ENCODE measurements around the gene METTL2B. TPM values are rescaled to one million over a fixed set of nuclear protein-coding genes. Genes with fewer than 3 reads are reported as not detected.
"Not testable (repeated sequence)": the region's sequence is repeated elsewhere in the genome, so short reads cannot be mapped to it uniquely, and the experiment has no call there.

METTL2B gene
- total RNA-seq, 1 donor from 2014 or later: 22.6 TPM

DNA sequence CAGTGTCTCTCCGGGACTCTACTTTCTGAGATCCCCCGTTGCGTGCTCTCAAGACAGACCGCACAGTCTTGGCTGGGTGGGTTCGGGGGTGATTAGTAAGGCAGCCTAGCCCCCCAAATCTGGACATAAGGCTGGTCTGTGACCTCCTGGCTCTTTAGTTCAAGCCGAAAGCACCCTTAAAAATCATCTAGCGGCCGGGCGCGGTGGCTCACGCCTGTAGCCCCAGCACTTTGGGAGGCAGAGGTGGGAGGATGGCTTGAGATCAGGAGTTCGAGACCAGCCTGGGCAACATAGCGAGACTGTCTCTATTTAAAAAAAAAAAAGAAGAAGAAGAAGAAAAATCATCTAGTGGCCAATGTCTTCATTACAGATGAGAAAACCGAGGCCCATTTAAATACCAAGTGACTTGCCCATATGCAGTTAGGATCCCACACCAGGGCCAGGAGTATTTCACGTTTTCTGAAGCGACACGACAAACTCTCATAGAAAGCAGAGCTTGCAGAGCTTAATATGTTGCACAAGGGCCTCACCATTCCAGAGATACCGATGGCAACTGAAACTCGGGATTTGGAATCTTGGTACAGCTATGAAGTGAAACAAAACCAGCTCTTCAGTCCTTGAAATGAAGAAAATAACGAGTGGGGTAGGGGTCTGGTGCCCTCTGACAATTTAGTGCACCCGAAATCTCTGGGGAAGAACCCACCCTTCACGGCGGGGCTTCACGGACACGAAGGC lies 21.6 kb upstream of the METTL2B start:
- peak in 1 of 2 donors; percentile 15 for DNase-seq (ENCODE audit: low read depth in 2 of 2)

DNA sequence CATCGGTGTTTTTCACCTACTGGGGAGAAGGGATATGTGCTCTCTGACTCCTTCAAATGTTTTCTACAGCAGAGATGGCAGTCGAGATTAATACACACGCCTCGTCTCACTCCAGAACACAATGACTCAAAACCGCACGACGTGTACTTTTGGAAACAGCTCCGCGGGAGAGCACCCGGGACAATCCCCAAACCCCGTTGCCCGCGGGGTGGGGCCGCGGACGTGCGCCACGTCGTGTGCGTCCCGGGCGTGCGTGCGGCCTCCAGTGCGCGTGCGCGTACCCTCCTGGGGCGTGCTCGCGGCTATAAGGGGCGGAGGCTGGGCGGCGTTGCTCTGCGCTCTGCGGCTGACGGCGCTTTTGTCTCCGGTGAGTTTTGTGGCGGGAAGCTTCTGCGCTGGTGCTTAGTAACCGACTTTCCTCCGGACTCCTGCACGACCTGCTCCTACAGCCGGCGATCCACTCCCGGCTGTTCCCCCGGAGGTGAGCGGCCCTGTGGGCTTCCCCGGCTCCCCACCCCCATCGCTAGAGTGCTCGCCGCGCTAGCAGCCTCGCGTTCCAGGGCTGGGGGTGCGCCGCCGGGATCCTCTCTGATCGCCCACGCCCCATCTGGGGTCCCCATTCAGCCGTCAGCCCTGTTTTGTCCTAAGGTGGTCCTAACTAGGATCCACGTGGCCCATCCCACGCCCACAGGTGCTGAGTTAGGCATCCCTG lies 20.8 kb upstream of the METTL2B start, which contains the start of gene HILPDA:
Gene HILPDA, plus strand, starts transcription at position 336 of the 712 bp plus-strand sequence. CDS start 1,391 bp downstream, outside the sequence.
- peak; percentile 56 to 89 for DNase-seq (ENCODE audit: low read depth in 2 of 2)

GRCh38 chr7:128456255-128456725 lies 20.3 kb upstream of the METTL2B start:
- DNase-seq (ENCODE audit: low read depth in 2 of 2): no peak

DNA sequence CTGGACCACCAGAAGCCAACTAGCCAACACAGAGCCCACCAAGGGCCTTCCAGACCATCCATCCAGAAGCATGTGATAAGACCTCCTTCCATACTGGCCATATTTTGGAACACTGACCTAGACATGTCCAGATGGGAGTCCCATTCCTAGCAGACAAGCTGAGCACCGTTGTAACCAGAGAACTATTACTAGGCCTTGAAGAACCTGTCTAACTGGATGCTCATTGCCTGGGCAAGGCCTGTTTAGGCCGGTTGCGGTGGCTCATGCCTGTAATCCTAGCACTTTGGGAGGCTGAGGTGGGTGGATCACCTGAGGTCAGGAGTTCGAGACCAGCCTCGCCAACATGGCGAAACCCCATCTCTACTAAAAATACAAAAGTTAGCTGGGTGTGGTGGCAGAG lies 19.2 kb upstream of the METTL2B start:
- not testable (repeated sequence) for DNase-seq (ENCODE audit: low read depth in 2 of 2)

DNA sequence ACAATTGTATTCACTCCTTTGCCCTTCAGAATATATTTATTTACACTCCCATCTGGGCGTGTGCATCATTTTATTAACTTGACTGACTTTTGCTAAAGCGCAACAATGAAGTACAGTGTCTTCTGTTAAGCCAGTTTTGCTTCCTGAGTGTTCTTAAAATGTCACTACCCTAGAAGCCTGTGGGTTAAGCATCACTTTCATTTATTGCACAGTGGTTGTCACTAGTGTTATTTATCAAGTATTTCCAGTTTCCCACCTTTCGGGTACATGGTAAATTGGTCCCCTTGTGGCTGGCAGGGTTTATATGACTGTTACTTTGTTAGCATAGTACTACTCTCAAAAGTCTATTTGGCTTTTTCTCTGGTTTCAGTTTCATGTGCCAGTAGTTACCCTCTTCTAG lies 17.6 kb upstream of the METTL2B start:
- DNase-seq (ENCODE audit: low read depth in 2 of 2): no peak

DNA sequence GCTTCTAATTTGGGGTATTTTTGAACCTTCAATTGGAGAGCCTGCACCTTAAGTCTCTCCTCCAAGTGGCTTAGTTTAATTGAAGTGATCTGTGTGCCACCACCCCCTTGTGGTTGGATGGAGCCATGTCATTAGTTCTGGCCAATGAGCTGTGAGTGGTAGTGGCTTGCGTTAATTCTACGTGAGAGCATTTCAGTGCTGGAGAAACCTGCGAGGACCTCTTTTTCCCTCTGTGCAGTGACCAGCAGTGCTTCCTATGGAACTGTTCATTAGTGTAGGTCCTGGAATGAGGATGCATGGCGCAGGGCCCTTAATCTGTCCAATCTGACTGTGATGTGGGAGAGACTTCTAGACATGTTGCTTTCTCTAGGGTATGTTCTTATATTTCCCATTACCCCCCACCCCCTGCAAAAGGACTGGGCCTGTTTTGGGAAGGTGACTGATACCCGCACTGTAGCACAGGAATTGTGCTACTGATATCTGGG lies 17.1 kb upstream of the METTL2B start:
- peak in 1 of 2 donors; percentile 79 for DNase-seq (ENCODE audit: low read depth in 2 of 2)

DNA sequence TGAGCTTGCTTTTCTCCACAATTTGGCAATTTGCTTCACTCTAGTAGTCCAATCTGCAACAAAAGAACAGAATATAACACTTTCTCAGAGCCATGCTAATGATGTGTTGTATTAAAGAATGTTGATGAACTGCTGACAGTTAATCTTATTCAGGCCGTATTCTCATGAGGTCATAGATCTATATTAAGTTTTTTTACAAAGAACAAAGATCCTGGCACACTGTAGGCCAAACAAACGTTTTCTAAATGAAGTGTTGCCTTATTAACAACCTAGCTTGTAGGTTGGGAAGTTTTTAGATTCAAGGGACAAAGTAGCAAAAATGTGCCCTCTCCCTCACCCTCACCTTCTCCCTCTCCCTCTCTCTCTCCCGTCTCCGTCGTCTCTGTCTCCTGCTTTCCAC lies 14.1 kb upstream of the METTL2B start:
- DNase-seq (ENCODE audit: low read depth in 2 of 2): no peak

DNA sequence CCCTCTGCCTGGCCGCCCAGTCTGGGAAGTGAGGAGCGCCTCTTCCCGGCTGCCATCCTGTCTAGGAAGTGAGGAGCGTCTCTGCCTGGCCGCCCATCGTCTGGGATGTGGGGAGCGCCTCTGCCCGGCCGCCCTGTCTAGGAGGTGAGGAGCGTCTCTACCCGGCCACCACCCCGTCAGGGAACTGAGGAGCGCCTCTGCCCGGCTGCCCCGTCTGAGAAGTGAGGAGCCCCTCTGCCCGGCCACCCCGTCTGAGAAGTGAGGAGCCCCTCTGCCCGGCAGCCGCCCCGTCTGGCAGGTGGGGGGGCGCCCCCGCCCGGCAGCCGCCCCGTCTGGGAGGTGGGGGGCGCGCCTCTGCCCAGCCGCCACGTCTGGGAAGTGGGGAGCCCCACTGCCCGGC lies 13.2 kb upstream of the METTL2B start:
- not testable (repeated sequence) for DNase-seq (ENCODE audit: low read depth in 2 of 2)

- not testable (repeated sequence) for DNase-seq (ENCODE audit: low read depth in 2 of 2)
Measured at GRCh38 chr7:128463933-128464332, 12.6 kb upstream of the METTL2B start.

- DNase-seq (ENCODE audit: low read depth in 2 of 2): not testable (repeated sequence)
Measured at GRCh38 chr7:128466871-128467270, 9.7 kb upstream of the METTL2B start.

DNA sequence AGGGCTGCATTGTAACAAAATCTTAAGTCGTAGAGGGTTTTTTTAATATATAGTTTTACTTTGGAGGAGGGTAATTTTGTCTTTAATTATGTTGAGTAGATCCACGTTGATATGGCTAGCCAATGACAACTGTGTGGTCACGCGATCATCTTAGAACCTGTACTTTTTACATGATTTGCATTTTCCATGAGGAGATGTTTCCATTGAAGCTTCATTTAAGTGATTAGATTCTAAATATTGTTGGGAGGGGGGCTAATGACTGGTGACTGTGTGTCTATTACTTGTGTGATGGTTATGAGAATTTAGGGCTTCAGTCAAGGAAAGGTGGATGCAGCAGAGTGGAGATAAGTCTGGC lies 765 bp downstream of the METTL2B start:
- peak in 1 of 2 donors; percentile 21 for DNase-seq (ENCODE audit: low read depth in 2 of 2)

DNA sequence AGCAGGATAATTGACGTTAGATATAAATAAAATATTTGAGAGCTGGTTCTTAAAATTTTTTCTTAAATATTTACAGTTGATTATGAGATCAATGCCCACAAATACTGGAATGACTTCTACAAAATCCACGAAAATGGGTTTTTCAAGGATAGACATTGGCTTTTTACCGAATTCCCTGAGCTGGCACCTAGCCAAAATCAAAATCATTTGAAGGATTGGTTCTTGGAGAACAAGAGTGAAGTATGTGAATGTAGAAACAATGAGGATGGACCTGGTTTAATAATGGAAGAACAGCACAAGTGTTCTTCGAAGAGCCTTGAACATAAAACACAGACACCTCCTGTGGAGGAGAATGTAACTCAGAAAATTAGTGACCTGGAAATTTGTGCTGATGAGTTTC lies 2.5 kb downstream of the METTL2B start:
- not testable (repeated sequence) for DNase-seq (ENCODE audit: low read depth in 2 of 2)

- not testable (repeated sequence) for DNase-seq (ENCODE audit: low read depth in 2 of 2)
Measured at GRCh38 chr7:128488134-128488533, 11.6 kb downstream of the METTL2B start.

DNA sequence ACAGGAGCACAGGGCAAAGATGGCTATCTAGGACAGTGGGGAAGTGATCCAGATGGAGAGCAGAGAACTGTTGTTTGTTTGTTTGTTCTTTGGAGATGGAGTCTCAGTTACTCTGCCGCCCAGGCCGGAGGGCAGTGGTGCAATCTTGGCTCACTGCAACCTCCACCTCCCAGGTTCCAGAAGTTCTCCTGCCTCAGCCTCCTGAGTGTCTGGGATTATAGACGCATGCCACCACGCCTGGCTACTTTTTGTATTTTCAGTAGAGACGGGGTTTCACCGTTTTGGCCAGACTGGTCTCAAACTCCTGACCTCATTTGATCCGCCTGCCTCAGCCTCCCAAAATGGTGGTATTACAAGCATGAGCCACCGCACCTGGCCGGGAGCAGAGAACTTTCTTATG lies 20.9 kb downstream of the METTL2B start:
- DNase-seq (ENCODE audit: low read depth in 2 of 2): no peak

- not testable (repeated sequence) for DNase-seq (ENCODE audit: low read depth in 2 of 2)
Measured at GRCh38 chr7:128505416-128505815, 28.9 kb downstream of the METTL2B start.

DNA sequence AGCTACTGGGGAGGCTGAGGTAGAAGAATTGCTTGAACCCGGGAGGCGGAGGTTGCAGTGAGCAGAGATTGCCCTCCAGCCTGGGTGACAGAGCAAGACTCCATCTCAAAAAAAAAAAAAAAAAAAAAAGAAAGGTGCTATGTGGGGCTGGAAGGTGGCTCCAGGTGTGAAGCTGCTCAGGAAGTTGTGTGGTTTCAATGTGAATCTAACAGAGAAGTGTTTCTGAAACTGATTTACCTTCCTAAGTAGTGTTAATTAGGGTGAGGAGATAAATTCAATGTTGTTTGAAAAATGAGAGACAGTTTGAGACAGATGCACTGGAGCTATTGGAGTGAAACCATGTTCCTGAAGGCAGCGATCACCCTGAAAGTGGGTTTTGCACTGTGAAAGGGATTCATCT lies 30.3 kb downstream of the METTL2B start:
- not testable (repeated sequence) for DNase-seq (ENCODE audit: low read depth in 2 of 2)

- not testable (repeated sequence) for DNase-seq (ENCODE audit: low read depth in 2 of 2)
Measured at GRCh38 chr7:128507321-128507993, 30.9 kb downstream of the METTL2B start.

- not testable (repeated sequence) for DNase-seq (ENCODE audit: low read depth in 2 of 2)
Measured at GRCh38 chr7:128511692-128512091, 35.1 kb downstream of the METTL2B start.

DNA sequence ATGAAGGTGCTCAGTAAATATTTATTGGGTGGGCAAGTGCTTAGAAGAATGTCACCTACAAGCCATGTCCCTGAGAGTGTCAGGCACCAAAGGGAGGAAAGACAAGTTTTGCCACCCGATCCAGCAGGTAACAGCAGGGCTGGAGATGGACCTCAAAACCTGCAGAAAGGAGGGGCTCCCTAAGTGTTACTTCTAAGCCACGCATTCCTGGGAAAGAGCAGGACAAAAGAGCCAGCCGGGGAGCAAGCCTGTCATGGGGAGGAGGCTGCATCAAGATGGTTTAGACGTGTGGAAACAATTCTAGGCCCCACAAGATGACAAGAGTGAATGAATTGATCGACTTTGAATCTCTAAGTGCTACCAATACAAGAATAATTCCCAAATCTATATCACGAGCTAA lies 38.7 kb downstream of the METTL2B start:
- DNase-seq (ENCODE audit: low read depth in 2 of 2): not testable (repeated sequence)

DNA sequence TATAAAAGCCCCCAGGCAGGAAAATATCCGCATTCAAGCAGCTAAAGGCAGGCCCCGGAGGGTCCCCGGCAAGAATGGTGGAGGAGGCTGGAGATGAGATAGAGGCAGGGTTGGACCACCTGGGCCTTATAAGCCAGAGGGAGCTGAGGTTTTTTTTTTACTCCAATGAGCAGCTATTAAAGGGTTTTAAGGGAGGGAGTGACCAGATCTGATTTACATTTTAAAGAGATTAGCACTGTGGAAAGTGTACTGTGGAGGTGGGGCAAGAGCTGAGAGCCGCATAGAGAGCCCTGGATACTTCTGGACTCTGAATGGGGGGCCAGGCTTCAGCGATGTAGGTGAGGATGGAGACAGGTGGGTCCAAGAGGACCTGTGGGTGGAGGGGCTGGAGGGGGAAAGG lies 40.5 kb downstream of the METTL2B start:
- DNase-seq (ENCODE audit: low read depth in 2 of 2): not testable (repeated sequence)

DNA sequence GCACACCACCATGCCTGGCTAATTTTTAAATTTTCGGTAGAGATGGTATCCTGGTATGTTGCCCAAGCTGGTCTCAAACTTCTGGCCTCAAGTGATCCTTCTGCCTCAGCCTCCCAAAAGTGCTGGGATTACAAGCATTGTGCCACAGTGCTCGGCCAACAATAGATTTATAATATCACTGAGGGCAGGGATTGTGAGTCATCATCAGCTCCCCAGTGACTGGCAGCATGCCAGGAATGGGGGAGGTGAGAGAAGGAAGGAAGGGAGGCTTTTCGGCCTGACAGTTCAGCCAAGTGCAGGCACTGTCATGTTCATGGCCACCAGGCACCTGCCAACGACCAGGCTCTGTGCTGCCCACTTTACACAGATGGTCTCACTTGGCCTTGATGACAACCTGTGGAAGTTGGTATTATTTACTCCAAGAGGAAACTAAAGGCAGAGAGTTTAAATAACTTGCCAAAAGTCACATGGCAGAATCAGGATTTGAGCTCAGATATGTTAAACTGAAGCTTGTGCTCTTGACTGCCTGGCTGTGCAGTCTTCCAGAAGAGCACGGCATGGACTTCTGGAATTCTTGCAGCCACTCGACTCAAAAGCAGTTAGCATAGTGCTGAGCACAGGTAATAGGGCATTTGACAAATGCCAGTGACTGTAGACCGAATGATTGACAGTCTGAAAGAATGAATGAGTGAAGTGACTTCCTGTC lies 46.8 kb downstream of the METTL2B start:
- DNase-seq (ENCODE audit: low read depth in 2 of 2): peak; percentile 88

Data from dermis microvascular lymphatic vessel endothelial cell (primary cell).